HepG2 (cell line): ENCODE data around the gene CTSW. TPM values are rescaled to one million over a fixed set of nuclear protein-coding genes. Genes with fewer than 3 reads are reported as not detected.

ENCODE experiments used
- ATRX ChIP-seq: sonication (generic); formaldehyde crosslinking; IDR thresholded peaks from 2 replicates; pipeline ENCODE4 v1.4.0; 2020; ENCODE audit warnings: missing genetic modification reagents, borderline replicate concordance
- CREB1 ChIP-seq, 2 experiments: fragments of 450-650 bp in 1 of 2; IDR thresholded peaks; 2 replicates each; pipeline ENCODE4 v1.6.1; 2016 to 2017; ENCODE audit warnings: control low read depth in 1 of 2, mild to moderate bottlenecking in 1 of 2, missing compliant biosample characterization in 1 of 2, missing genetic modification characterization in 1 of 2
- GLMP ChIP-seq: sonication (generic); formaldehyde crosslinking; IDR thresholded peaks from 2 replicates; pipeline ENCODE4 v1.9.0; 2021; ENCODE audit warnings: missing genetic modification reagents, mild to moderate bottlenecking, borderline replicate concordance
- MEIS1 ChIP-seq: sonication (generic); formaldehyde crosslinking; IDR thresholded peaks from 2 replicates; pipeline ENCODE4 v1.9.0; 2021; ENCODE audit warnings: mild to moderate bottlenecking, missing genetic modification reagents, moderate library complexity, borderline replicate concordance
- NCOA2 ChIP-seq: sonication (generic); formaldehyde crosslinking; IDR thresholded peaks from 2 replicates; pipeline ENCODE4 v1.8.0; 2022; ENCODE audit warnings: inconsistent platforms
- NRL ChIP-seq: sonication (generic); formaldehyde crosslinking; IDR thresholded peaks from 2 replicates; pipeline ENCODE4 v1.5.0; 2020; ENCODE audit warnings: missing genetic modification reagents, mild to moderate bottlenecking, moderate library complexity, borderline replicate concordance
- RFX5 ChIP-seq: IDR thresholded peaks from 2 replicates; pipeline ENCODE4 v1.6.1; 2011; ENCODE audit warnings: low read depth, low read length, improper control_type of control experiment
- SIN3B ChIP-seq: fragments of 150-350 bp; IDR thresholded peaks from 2 replicates; pipeline ENCODE4 v1.6.1; 2014; ENCODE audit warnings: low read length
- SOX5 ChIP-seq: IDR thresholded peaks from 2 replicates; pipeline ENCODE4 v1.6.1; 2016; ENCODE audit warnings: borderline replicate concordance
- SP140L ChIP-seq: sonication (generic); formaldehyde crosslinking; IDR thresholded peaks from 2 replicates; pipeline ENCODE4 v1.4.0; 2020; ENCODE audit warnings: missing genetic modification reagents, borderline replicate concordance
- SRSF4 ChIP-seq: fragments of 200-400 bp; formaldehyde crosslinking; IDR thresholded peaks from one replicate; pipeline ENCODE4 v1.6.1; 2018; ENCODE audit warnings: mild to moderate bottlenecking, low read depth, low read length, moderate library complexity; ENCODE audit not compliant: poor library complexity, severe bottlenecking
- TARDBP ChIP-seq: sonication (generic); formaldehyde crosslinking; IDR thresholded peaks from 2 replicates; pipeline ENCODE4 v1.8.0; 2022; ENCODE audit warnings: mild to moderate bottlenecking, missing genetic modification reagents
- TBX3 ChIP-seq: fragments of 450-650 bp; IDR thresholded peaks from 2 replicates; pipeline ENCODE4 v1.6.1; 2017; ENCODE audit warnings: antibody characterized with exemption, mild to moderate bottlenecking, inconsistent platforms, borderline replicate concordance
- TOE1 ChIP-seq: sonication (generic); formaldehyde crosslinking; IDR thresholded peaks from 2 replicates; pipeline ENCODE4 v1.4.0; 2020; ENCODE audit warnings: mild to moderate bottlenecking, missing genetic modification reagents
- TOPORS ChIP-seq: sonication (generic); formaldehyde crosslinking; IDR thresholded peaks from 2 replicates; pipeline ENCODE4 v1.8.0; 2023; ENCODE audit warnings: mild to moderate bottlenecking, missing genetic modification reagents
- U2AF1 ChIP-seq: fragments of 200-400 bp; formaldehyde crosslinking; optimal IDR thresholded peaks from 2 replicates; pipeline ENCODE3; 2017; ENCODE audit warnings: mild to moderate bottlenecking, low read depth, low read length
- ZBTB3 ChIP-seq: sonication (generic); formaldehyde crosslinking; IDR thresholded peaks from 2 replicates; pipeline ENCODE4 v1.4.0; 2020; ENCODE audit warnings: low read depth, mild to moderate bottlenecking, moderate library complexity, missing genetic modification reagents, borderline replicate concordance
- ZFP36L1 ChIP-seq: sonication (generic); formaldehyde crosslinking; IDR thresholded peaks from 2 replicates; pipeline ENCODE4 v1.8.0; 2022; ENCODE audit warnings: mild to moderate bottlenecking, missing genetic modification reagents, moderate library complexity
- ZNF260 ChIP-seq: sonication (generic); formaldehyde crosslinking; IDR thresholded peaks from 2 replicates; pipeline ENCODE4 v1.4.0; 2020; ENCODE audit warnings: missing genetic modification reagents, low read depth, mild to moderate bottlenecking, borderline replicate concordance
- ZNF331 ChIP-seq: sonication (generic); formaldehyde crosslinking; IDR thresholded peaks from 2 replicates; pipeline ENCODE4 v1.4.0; 2020; ENCODE audit warnings: missing genetic modification reagents
- ZNF546 ChIP-seq: sonication (generic); formaldehyde crosslinking; conservative IDR thresholded peaks from 2 replicates; pipeline ENCODE4 v1.8.1; 2023; ENCODE audit warnings: mild to moderate bottlenecking, missing genetic modification reagents
- ZNF841 ChIP-seq: sonication (generic); formaldehyde crosslinking; IDR thresholded peaks from 2 replicates; pipeline ENCODE4 v1.8.1; 2023; ENCODE audit warnings: missing genetic modification reagents, borderline replicate concordance
- polyA plus RNA-seq, 8 experiments: library from polyadenylated mRNA; depleted of rRNA in 3 of 8; stranded (reverse) in 7 of 8; unstranded in 1 of 8; fragments of >200 nt; fragmentation: Illumina TruSeq in 4 of 8; extraction: Trizol in 4 of 8; gene quantifications; 2 replicates each; pipeline versions ENCODE4 v1.2.1 to v1.2.3, GENCODE V29; 2011 to 2016; ENCODE audit warnings: low read depth in 4 of 8, missing spikeins in 1 of 8, mixed read lengths in 1 of 8; ENCODE audit not compliant: insufficient read depth in 1 of 8
- total RNA-seq, 5 experiments: library from RNA; depleted of rRNA; stranded (reverse); fragments of >200 nt; fragmentation: Illumina TruSeq; extraction: Trizol; gene quantifications; 2 replicates each; pipeline ENCODE4 v1.2.3, GENCODE V29; 2016; ENCODE audit warnings: low read depth in 1 of 5
- TF ChIP-seq, protein P1 (sequence below): sonication (generic); formaldehyde crosslinking; IDR thresholded peaks from 2 replicates; pipeline ENCODE4 v1.5.1; 2020; ENCODE audit warnings: missing genetic modification reagents, mild to moderate bottlenecking, borderline replicate concordance
- TF ChIP-seq, protein P2 (sequence below): sonication (generic); formaldehyde crosslinking; conservative IDR thresholded peaks from 2 replicates; pipeline ENCODE4 v1.5.0; 2020; ENCODE audit warnings: missing genetic modification reagents

The CTSW gene
- total and polyA plus RNA-seq, 2 of the 13 experiments (the other 11 are each of a cell fraction or from before 2014, with no cell fraction given), result 0.09 TPM; not detected in 1

DNA sequence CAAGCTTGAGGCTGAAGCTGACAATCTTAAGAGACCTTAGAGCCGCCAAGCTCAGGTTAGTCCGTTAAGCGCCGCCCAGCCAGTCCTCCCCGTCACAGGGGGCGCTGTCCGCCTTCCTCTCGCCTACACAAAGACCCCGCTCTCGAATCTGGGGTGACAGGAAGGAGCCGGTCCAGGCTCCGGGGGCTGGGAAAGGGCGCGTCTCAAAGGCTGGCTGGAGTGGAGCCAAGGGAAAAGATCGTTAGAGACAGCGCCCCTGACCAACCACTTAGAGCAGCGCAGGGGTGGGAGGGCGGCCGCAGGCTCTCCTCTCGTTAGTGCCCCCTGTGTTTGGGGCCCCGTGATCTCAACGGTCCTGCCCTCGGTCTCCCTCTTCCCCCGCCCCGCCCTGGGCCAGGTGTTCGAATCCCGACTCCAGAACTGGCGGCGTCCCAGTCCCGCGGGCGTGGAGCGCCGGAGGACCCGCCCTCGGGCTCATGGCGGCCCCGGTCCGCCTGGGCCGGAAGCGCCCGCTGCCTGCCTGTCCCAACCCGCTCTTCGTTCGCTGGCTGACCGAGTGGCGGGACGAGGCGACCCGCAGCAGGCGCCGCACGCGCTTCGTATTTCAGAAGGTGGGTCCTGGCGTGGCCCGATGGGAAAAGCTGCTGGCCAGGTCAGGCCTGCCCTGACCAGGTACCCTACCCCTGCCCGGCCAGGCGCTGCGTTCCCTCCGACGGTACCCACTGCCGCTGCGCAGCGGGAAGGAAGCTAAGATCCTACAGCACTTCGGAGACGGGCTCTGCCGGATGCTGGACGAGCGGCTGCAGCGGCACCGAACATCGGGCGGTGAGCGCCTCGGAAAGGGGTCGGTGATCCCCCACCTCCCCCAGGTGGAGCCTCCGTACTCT is 19.1 kb upstream of the CTSW start, which contains the start of gene MUS81 (continued):
- TF ChIP-seq GLMP (CRISPR knock-in tag) (no peak), TBX3 (no peak), SOX5 (CRISPR knock-in tag) (peak; percentile 60), SIN3B (no peak), NCOA2 (CRISPR knock-in tag) (peak; percentile 51; the same call in 1 of the 2 replicates), SRSF4 (no peak), ZNF841 (CRISPR knock-in tag) (no peak), ZBTB3 (CRISPR knock-in tag) (no peak), TOE1 (CRISPR knock-in tag) (no peak), U2AF1 (peak; percentile 38), NRL (CRISPR knock-in tag) (0 out of 2 replicates have a peak, but pooled peaks have one; percentile 57), TOPORS (CRISPR knock-in tag) (no peak), RFX5 (no peak), ZNF331 (CRISPR knock-in tag) (peak; percentile 83), ZFP36L1 (no peak; the same call in 1 of the 2 replicates), ZNF260 (CRISPR knock-in tag) (no peak), TARDBP (CRISPR knock-in tag) (peak; percentile 67), MEIS1 (CRISPR knock-in tag) (no peak), ATRX (no peak), ZNF546 (0 out of 2 replicates have a peak, but pooled peaks have one; percentile 47), SP140L (CRISPR knock-in tag) (0 out of 2 replicates have a peak, but pooled peaks have one; percentile 26), CREB1 (IDR thresholded peaks at IDR 0.05) (0 out of 2 replicates have a peak, but pooled peaks have one; percentile 20), CREB1 (CRISPR knock-in tag; IDR thresholded peaks at IDR 0.05) (peak; percentile 75; the same call in 1 of the 2 replicates)
- TF ChIP-seq, protein P1, sequence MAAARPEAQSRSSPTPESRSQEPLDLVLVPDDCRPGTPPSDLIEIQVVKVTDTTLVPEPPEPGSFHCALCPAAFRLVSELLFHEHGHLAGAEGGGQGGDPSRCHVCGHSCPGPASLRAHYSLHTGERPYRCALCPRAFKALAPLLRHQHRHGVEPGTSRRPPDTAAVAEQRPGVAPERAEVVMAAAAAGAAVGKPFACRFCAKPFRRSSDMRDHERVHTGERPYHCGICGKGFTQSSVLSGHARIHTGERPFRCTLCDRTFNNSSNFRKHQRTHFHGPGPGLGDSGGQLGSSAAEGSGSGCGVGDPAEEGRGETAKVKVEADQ, result no peak
- TF ChIP-seq, protein P2, sequence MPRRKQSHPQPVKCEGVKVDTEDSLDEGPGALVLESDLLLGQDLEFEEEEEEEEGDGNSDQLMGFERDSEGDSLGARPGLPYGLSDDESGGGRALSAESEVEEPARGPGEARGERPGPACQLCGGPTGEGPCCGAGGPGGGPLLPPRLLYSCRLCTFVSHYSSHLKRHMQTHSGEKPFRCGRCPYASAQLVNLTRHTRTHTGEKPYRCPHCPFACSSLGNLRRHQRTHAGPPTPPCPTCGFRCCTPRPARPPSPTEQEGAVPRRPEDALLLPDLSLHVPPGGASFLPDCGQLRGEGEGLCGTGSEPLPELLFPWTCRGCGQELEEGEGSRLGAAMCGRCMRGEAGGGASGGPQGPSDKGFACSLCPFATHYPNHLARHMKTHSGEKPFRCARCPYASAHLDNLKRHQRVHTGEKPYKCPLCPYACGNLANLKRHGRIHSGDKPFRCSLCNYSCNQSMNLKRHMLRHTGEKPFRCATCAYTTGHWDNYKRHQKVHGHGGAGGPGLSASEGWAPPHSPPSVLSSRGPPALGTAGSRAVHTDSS (CRISPR knock-in tag), result no peak
